HPDE6-E6E7 (cell line): ENCODE results near the gene SGCD.

Experiments
- DNase-seq: peaks from one replicate; pipeline ENCODE4 v3.0.0; 2011; ENCODE audit warnings: missing footprints; ENCODE audit errors: extremely low spot score

SGCD gene

DNA sequence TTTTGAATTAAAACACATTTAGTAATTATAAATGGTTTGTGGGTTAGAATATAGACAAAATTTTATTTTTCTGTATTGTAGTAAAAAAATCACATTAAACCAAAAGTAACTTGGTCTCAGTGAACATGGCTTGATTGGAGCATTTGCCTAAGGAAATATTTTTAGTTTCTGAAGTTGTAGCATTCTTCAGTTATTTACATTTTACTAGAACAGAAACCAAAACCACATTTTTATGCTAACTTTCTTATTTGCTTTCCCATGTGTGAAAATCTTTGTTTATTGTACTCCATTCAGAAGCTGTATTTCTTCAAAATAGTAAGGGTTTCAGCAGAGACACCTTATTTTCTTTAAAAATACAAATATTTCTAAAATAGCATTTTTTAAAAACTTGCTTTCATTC is 129.9 kb downstream of the SGCD start:
- no peak for DNase-seq

DNA sequence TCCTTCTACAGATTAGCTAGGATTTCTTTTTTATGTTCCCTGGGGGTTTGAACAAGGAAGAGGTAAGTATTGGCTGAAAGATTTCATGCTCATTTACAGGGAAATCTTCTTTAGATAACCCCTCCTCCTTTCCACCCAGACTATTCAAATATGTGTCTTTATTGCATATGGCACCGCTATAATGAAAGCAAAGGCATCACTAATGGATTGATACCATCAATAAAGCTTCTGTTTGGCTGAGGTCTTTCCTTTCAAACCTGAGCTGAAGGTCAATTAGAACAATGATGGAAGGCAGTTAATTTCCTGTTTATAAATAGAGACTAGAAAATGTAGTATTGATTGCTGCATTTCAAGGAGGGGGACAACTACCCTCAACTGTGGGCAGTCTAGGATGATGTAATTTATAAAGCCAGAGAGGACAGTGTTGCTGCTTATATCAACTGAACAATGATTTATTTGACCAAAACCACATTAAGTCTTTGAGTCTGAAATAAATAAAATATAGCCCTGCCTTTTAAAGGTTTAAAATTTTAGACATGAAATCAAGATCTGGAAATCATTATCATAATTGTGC is 132.9 kb downstream of the SGCD start:
- no peak for DNase-seq

DNA sequence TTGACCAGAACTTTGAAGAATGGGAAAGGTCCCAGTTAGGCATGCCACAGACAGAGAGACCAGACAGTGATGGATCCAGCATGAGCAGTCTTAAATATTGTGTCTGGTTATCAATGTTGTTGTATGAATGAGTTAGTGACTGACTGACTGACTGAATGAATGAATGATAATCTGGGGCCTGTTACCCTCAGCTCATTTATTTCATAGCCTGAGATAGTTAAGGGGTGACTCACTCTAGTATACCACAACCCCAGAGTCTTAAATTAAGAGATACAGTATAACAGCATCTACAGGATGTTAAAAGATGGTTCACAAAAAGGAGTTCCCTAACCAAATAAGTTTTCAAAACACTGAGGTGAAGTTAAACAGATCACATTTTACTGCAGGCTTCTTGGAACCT is 133.5 kb downstream of the SGCD start:
- no peak for DNase-seq

DNA sequence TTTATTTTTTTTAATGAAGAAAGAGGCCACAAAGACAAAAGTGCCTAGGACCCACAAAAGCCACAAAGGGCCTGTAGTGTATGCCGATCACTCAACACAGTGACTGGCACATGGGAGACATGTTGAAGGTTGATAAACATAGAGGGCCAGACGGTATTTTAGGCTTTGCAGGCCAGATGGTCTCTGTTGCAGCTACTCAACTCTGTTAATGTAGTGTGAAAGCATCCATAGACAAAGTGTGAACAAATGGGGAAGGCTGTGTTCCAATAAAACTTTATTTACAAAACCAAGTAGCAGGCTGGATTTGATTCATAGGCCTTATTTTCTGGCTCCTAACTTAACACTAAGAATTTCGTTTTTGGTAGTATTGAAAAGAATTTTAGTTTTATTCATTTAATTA is 139.9 kb downstream of the SGCD start:
- DNase-seq: no peak

DNA sequence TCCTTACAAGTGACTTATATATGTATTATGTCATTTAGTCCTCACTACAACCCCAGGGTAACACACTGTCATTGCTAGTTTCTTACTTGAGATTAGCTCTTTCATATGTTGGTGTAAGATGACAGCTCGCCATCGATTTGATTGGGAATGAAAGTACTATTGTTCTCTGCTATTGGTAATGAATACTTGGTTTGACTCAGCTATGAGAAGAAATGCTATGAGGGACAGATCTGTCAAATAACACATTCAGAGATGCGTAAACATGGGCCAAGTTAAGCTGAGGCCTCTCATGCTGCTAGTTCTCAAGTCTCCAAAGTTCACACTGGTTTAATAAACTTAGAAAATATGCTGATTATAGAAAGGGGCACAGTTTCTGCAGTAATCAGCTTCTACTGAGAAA is 142.7 kb downstream of the SGCD start:
- no peak for DNase-seq

DNA sequence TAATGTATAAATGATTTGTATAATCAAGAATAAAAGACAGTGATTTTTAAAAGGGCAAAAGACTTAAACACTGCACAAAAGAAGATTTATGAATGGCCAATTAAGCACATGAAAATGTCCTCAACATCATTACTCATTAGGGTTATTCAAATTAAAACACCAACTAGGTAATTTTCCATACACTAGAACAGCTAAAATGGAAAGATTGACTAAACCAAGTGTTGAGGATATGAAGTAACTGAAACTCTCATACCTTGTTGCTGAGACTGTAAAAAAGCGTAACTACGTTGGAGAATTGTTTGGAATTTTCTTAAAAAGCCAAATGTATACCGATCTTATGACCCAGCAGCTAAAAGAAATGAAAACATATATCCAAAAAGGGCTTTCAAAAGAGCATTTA is 144.9 kb downstream of the SGCD start:
- DNase-seq: no peak

DNA sequence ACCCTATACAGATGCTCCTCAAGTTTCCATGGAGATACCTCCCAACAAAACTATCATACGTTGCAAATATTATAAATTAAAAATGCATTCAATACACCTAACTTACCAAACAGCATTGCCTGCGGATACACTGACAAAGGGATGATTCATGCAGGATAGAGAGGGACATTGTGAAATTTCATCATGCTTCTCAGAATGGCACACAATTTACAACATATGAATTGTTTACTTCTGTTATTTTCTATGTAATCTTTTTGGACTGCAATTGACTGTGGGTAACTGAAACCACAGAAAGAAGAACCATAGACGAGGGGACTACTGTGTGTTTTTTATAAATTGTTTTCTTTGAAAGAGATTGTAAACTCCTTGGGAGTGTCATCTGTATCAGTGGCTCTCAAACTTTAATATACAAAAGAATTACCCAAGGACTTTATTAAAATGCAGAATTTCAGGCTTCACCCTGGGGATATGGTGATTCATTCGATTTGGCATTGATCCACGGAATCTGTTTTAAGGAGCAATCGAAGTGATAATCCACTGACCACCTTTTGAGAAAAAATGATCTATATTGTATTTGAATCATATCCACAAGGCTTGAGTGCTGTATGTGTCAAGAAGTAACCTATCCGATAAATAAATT is 146.4 kb downstream of the SGCD start:
- DNase-seq: no peak

DNA sequence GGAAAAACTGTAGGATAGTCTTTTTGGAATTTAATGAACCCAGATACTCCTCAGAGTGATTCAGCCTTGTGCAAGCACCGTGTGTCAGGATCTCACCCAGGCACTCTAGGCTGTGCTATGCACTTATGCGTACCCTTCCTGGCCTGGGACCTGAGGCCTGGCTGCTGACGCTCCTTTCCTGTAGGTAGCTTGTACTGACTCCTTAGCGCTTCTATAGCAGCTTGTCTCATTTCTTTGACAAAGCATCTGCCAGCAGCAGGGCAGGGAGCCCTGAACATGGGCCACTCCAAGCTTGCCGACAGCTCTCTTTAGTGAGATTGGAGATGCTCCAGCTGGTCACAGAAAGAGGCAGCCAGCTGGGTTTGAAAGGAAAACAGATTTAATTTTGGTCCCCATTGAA is 147.3 kb downstream of the SGCD start:
- DNase-seq: no peak

DNA sequence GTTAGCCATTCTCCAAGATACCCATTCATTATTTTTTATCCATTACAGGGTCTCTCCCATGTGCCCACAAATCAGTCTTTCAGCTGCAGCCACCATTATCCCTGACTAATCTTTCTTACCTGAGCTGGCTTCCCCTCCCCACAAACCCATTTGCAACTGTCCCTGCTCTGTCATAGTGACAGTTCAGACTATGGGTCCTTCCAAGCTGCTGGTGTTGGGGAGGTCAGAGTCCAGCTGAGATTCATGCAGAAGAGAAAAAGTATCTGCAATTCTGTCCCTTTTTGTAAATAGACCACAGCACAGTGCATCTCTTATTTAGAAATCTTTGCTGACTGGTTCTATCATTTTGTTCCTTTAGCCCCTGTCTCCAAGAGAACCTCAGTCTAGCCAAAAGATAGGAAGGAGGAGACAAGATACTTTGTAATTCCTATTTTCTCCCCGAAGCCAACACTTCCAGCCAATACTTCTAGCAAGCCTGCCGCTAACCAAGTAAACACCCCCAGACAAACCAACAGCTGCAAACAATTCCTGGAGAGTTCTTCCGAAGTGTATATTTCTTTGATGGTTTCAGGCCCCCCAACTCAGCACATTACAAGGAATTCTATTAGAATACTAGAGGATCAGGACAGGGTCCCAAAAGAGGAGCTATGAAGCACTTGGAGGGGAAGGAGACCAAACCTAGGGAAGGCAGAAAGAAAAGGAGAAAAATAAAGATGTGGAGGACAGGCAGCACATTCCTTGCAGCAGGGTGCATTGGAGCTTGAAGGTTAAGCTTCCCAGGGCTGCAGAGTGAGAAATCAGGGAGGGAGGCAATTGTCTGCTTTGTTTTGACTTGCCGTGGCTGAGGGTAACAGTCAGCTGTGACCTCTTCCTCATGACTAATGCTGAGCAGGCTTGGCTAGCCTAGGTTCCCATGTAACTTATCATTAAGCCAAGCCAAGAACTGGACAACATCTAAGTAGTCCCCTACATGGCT is 148.5 kb downstream of the SGCD start:
- DNase-seq: peak; percentile 55

DNA sequence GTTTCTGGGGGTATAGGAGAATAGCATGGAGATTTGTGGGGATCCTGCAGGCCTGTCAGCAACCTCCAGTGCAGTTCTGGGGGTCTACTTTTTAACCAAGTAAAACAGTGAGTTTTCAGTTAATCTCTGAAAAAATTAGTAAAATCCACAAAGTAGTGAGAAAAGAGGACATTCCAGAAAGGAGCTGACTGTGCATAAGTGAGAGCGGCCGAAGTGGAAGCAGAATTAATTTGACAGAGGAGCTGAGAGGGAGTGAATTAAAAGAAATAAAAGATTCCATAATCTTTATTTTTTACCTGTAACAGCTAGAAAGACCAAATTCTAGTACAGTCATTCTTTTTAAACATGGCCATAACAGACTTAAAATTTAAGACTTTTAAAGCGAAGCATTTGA is 149.2 kb downstream of the SGCD start:
- no peak for DNase-seq

DNA sequence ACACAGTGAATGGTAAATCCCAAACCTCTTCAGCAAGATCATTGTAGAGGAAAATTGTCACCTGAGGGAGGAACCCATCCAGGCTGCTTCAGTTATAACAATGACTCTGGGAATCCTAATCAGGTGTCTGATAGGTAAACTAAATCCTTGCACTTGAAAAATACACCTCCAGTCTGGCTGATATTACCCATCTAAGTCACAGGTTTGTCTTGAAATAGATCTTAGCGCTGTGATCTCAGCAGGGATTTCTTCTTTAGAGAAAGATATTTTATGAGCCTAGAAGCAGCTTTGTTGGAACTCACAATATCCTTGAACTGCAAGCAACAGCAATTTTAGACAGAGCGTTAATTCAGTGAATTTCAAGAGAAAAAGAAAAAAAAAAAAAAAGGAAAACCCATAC is 149.7 kb downstream of the SGCD start:
- no peak for DNase-seq

DNA sequence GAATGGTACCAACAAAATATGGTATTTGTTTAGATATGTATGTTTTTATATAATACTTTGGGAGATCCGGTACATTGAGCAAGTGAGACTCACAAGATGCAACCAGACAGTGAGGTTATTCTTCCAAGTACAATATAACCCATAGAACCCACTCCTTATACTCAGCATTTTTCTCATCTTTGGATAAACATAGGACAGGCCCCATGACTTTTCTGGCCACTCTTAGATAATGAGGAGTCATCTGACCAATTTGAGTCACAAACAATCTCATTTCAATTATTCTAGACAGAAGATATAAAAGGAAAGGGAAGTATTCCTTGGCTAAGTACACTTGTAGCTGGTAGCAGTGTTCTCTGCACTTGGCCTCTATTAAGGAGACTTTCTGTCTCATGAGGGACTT is 150.2 kb downstream of the SGCD start:
- no peak for DNase-seq

DNA sequence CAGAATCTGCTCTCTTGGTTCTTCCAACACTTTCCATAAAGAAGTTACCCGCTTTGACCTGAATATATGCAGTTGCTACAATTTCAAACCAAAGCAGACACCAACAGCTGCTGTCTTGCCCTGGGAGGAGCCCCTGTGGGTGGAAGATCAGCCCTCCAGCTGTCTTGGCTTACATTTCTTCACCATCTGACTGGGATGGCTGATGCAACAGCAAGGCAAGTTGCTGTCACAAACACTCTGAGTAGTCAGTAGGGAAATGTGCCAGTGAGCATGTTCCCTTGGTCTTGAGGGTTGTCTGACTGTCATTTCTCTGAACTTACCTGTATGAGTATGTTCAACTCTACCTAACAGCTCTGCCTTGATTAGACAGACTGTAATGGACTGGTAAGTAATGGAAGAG is 152.9 kb downstream of the SGCD start:
- no peak for DNase-seq

DNA sequence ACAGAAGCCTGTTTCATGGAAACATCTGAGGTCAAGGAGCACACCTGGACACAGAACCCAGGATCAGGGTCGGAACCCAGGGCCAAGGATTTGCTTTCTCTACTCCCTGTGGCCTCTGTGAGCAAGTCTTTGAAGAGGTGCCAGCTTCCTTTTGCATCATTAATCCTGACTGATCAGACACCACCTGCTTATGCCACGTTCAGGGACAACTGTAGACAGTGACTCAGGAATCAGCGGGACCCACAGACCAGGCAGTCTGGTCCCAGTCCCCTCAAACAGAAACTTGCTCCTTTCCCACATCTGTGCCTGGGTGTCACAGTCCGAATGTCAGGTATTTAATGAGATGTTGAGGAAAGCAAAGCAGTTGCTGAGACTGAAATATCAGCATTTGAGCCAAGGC is 154.8 kb downstream of the SGCD start:
- no peak for DNase-seq

DNA sequence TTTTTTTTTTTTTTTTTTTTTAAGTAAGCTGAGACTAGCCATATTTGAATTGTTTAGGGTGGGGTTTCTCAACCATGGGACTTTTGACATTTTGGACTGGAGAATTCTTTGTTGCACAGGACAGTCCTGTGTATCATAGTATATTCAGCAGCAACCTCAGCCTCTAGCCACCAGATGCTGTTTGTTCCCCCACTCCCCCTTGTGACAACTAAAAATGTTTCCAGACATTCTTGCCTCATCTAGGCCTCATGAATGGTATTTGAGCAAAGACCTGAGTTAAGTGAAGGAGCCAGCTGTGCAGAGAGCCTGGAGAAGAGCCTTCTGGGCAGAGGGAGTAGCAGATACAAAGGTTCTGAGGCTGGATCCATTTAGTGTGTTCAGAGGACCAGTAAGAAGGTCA is 155.9 kb downstream of the SGCD start:
- DNase-seq: no peak

DNA sequence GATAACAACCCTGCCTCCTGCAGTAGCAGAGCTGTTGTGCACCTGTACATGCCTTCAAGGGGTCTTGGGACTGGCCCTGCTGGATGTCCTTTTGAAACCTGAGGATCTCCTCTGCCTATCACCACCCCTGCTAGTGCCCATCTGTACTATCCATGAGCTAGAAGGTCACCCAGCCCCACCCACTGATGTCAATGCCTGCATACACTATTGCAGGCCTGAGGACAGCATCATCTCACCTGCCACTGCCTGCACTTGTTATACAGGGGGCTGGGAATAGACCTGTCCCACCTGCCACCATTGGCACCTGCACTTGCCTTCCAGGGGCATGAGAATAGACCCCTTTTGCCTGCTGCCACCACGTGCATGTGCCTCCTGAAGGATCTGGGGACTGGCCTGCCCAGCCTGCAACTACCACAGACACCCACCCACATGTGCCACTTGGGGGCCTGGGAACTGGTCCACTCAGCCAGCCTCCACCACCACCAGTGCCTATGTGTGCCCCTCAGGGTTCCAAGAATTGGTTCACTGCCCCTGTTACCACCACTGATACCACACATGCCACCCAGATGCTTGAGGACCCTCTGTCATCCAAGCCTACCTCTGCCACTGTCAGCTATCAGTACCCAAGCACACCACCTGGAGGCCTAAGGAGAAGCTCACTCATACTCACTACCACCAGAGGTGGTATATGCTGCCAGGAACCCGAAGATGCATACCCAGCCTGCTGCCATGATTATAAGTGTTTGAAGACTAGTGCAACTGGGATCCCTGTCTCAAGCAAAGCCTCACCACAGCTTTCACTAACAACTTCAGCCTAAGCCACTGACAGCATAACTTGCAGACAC is 159.7 kb downstream of the SGCD start:
- no peak for DNase-seq

DNA sequence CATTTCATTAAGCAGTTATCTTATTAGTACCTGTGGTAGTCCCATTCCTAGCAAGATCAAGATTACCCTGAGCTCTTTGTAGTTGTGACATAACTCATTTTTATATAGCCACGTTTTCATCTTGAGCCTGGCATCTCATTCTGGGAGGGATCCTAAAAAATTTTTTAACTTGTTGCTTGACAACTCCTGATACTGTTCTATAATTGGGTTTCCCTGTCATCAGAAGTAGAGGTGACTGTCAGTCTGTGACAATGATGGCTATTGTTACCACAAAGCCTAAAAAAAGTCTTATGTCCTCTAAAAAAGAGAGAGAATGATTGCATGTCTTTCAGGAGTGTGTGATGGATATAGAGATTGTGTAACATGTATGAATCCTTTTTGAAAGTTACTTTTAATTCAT is 164.8 kb downstream of the SGCD start:
- DNase-seq: no peak

DNA sequence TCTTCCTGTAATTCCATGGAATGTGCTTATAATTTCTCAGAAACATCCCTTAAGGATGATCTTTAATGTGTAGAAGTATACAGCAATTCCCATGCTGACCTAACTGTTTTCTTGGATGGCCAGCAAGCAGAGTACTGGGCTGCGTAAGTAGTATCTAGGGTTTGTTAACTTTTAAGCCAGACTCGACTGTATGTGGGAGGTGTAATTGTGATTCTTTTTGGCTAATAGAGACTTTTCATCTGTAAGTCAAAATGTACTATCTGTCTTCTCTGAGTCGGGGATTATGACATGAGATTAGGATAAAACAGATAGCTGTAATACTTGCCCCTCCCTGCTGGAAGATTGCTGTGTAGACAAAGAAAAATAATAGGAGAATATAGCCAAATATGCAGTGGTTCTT is 169.3 kb downstream of the SGCD start:
- DNase-seq: no peak

DNA sequence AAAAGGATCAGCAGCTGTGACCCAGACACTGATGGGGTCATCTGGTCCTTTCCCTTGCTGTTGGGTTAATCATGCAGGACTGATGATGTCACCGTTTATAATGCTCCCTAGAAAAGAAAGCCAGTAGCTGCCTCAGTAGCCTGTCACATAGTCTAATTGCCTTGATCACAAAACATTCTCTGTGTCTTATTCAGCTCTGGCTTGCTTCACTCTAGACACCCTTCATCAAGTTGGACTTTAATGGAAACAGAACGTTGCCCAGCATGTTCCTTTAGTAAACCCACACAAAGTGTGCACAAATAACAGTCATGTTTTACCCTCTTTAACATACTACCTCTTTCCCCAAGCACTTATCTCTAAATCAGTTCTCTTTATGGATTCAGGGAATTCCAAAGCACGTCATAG is 170.8 kb downstream of the SGCD start:
- DNase-seq: no peak

DNA sequence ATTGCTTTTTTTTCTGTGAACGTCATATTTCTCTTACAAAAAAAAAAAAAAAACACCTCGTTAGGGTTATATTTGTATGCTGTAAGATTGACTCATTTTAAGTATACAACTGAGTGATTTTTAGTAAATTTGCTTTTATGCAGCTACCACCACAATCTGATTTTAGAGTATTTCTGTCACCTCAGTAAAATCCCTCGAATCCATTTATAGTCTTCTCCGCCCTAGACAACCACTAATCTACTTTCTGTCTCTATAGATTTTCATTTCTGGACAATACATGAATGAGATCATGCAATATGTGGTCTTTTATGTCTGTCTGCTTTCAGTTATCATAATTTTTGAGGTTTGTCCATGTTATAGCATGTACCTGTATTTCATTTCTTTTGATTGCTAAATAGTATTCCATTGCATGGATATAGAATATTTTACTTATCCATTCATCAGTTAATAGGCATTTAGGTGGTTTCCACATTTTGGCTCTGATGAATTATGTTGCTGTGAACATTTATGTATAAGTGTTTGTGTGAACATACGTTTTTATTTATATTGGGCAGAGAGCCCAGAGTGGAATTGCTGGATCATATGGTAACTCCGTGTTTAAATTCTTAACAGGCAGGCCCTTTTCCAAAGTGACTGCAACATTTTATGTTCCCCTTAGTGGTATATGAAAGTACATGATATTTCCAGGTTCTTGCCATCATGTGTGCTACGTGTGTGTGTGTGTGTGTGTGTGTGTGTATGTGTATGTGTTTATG is 171.4 kb downstream of the SGCD start:
- DNase-seq: no peak

DNA sequence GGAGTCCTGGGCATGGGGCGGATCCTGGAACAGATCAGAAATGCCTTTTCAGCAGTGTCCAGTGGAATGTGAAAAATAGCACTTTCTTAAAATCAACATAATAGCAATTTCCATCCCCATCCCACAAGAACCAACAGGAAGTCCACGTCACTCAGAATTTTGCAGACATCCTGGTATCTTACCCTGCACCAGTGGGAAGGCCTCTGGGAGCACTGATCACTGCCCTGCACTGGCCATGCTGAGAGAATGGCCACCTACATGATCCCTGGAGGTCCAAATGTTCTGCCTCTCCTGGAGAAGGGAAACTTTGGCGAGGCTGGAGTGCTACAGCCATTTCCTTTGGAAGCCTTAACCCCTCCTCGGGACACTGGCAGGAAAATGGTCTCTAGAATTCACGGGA is 173.8 kb downstream of the SGCD start:
- DNase-seq: no peak
